Mesendoderm (in vitro differentiated cells): ENCODE data around the gene CEP295NL.
"Not testable (repeated sequence)": the region's sequence is repeated elsewhere in the genome, so short reads cannot be mapped to it uniquely, and the experiment has no call there.

Source experiments
- DNase-seq: peaks from one replicate; pipeline ENCODE4 v3.0.0; 2013
- H2AK5ac ChIP-seq: 2 replicates; pipeline ENCODE4 v1.6.1; 2013; ENCODE audit warnings: low read length, inconsistent platforms
- H2BK120ac ChIP-seq: 2 replicates; pipeline ENCODE4 v1.6.1; 2013; ENCODE audit warnings: low read depth, mild to moderate bottlenecking, low read length, moderate library complexity, mixed read lengths
- H2BK15ac ChIP-seq: replicated peaks from 2 replicates; pipeline ENCODE4 v1.6.1; 2013; ENCODE audit warnings: low read depth, mild to moderate bottlenecking, moderate library complexity
- H2BK5ac ChIP-seq: 2 replicates; pipeline ENCODE4 v1.6.1; 2013; ENCODE audit warnings: low read length, inconsistent platforms
- H3K18ac ChIP-seq: 2 replicates; pipeline ENCODE4 v1.6.1; 2013; ENCODE audit warnings: mild to moderate bottlenecking, low read length, mixed read lengths
- H3K23ac ChIP-seq: one replicate; pipeline ENCODE4 v1.6.1; 2013; ENCODE audit warnings: low read length
- H3K27ac ChIP-seq: 2 replicates; pipeline ENCODE4 v1.5.1; 2013; ENCODE audit warnings: low read depth, mild to moderate bottlenecking, inconsistent platforms, low read length, moderate library complexity
- H3K27me3 ChIP-seq: 2 replicates; pipeline ENCODE4 v1.6.1; 2013; ENCODE audit warnings: low read length, control low read depth, mild to moderate bottlenecking, inconsistent platforms; ENCODE audit not compliant: insufficient read depth, poor library complexity
- H3K36me3 ChIP-seq: 2 replicates; pipeline ENCODE4 v1.6.1; 2013; ENCODE audit warnings: low read length, inconsistent platforms; ENCODE audit not compliant: control insufficient read depth, insufficient read depth
- H3K4ac ChIP-seq: one replicate; pipeline ENCODE4 v1.6.1; 2013; ENCODE audit warnings: low read depth, mild to moderate bottlenecking, low read length, moderate library complexity
- H3K4me1 ChIP-seq: 2 replicates; pipeline ENCODE4 v1.6.1; 2013; ENCODE audit warnings: low read depth, low read length, inconsistent platforms; ENCODE audit not compliant: control insufficient read depth
- H3K4me2 ChIP-seq: 2 replicates; pipeline ENCODE4 v1.6.1; 2013; ENCODE audit warnings: low read length
- H3K4me3 ChIP-seq: 2 replicates; pipeline ENCODE4 v1.5.1; 2013; ENCODE audit warnings: mild to moderate bottlenecking, low read length
- H3K56ac ChIP-seq: one replicate; pipeline ENCODE4 v1.6.1; 2013; ENCODE audit warnings: low read length
- H3K79me1 ChIP-seq: 2 replicates; pipeline ENCODE4 v1.6.1; 2013; ENCODE audit warnings: low read length, inconsistent platforms
- H3K79me2 ChIP-seq: 2 replicates; pipeline ENCODE4 v1.6.1; 2013; ENCODE audit warnings: mild to moderate bottlenecking, low read length; ENCODE audit not compliant: control insufficient read depth, insufficient read depth
- H3K9ac ChIP-seq: 2 replicates; pipeline ENCODE4 v1.6.1; 2013; ENCODE audit warnings: low read length, inconsistent platforms
- H4K5ac ChIP-seq: one replicate; pipeline ENCODE4 v1.6.1; 2013; ENCODE audit warnings: low read length
- H4K8ac ChIP-seq: one replicate; pipeline ENCODE4 v1.6.1; 2013; ENCODE audit warnings: low read depth, mild to moderate bottlenecking, control low read depth, low read length, moderate library complexity
- WGBS: extraction: QIAGEN DNeasy Blood & Tissue Kit; methylation state at CpG from one replicate; pipeline ENCODE4 v1.1.7; 2013; ENCODE audit warnings: low lambda C conversion rate, missing lambda C conversion rate; ENCODE audit not compliant: insufficient coverage; ENCODE audit errors: extremely low coverage; 5-methylcytosine and 5-hydroxymethylcytosine counted together

The CEP295NL gene

DNA sequence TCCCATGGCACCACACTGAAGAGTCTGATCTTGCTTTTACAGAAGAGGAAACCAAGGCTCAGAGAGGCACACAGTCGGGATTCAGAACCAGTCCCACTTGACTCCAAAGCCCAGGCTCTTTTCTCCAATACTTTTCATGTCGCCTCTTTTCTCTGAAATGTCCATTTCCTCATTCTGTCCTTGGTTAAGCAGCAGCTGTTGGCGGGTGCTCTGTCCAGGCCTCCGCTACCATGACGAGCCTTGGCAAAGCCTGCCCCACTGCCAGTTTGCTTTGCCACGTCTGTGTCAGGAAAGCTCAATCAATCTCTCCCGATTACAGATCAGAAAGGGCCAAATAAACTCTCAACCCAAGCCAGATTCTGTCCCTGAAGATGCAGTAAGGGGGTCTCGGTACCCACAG lies 9.1 kb upstream of the CEP295NL start:
- Histone ChIP-seq H3K9ac (no peak overlapping the region), H3K56ac (no peak overlapping the region), H3K18ac (no peak overlapping the region), H4K5ac (no peak overlapping the region), H3K79me2 (no peaks in the 10 kb centered on the region), H3K27ac (no peak overlapping the region), H3K4me2 (no peak overlapping the region), H3K36me3 (no peaks in the 10 kb centered on the region), H3K23ac (no peak overlapping the region), H2BK15ac (no peak overlapping the region), H2BK5ac (no peak overlapping the region), H3K4me1 (peaks cover 6% of the 10 kb centered on the region), H3K27me3 (no peaks in the 10 kb centered on the region), H2BK120ac (no peak overlapping the region), H4K8ac (no peak overlapping the region), H3K79me1 (peaks cover 3% of the 10 kb centered on the region), H3K4me3 (no peak overlapping the region), H2AK5ac (no peak overlapping the region), H3K4ac (no peak overlapping the region)
- DNase-seq: no peak
- WGBS: no CpG with 5 or more reads among the region's 8 CpGs

DNA sequence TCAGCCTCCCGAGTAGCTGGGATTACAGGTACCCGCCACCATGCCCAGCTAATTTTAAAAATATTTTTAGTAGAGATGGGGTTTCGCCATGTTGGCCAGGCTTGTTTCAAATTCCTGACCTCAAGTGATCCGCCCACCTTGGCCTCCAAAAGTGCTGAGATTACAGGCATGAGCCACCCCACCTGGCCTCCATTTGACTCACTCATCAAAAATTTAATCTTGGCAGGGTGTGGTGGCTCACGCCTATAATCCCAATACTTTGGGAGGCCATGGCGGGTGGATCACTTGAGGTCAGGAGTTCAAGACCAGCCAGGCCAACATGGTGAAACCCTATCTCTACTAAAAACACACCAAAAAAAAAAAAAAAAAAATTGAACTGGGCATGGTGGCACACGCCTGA lies 8.5 kb upstream of the CEP295NL start:
- H2BK120ac ChIP-seq, H2BK5ac ChIP-seq, H3K4ac ChIP-seq, H3K18ac ChIP-seq, H3K27me3 ChIP-seq, H2BK15ac ChIP-seq, DNase-seq, H3K27ac ChIP-seq, H3K9ac ChIP-seq, H3K4me1 ChIP-seq, H3K36me3 ChIP-seq, H3K4me3 ChIP-seq, H3K23ac ChIP-seq, H3K79me2 ChIP-seq, H3K56ac ChIP-seq, H2AK5ac ChIP-seq, H4K8ac ChIP-seq, H3K4me2 ChIP-seq, H4K5ac ChIP-seq, H3K79me1 ChIP-seq: not testable (repeated sequence)
- WGBS: no CpG with 5 or more reads among the region's 7 CpGs

DNA sequence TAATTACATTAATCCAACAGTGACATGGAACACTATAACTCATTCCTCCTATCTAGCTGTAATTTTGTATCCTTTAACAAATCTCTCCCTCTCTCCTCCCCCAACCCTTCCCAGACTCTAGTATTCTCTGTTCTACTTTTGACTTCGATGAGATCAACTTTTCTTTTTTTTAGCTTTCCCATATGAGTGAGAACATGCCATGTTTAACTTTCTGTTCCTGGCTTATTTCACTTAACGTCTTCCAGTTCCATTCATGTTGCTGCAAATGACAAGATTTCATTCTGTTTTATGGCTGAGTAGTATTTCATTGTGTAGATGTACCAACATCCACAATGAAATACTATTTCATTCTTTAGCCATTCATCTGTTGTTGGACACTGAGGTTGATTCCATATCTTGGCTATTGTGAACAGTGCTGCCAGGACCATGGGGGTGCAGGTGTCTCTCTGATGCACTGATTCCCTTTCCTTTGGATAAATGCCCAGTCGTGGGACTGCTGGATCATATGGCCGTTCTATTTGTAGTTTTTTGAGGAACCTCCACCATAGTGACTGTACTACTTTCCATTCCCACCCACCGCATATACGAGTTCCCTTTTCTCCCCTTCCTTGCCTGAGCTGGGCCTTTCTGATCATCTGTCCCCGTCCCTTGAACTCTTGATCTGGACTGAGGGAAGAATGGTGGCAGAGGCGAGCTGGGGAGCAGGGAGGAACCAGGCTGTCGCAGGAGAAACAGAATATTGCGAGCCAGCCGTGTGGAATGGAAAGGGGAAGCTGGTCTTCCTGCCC lies 7.7 kb upstream of the CEP295NL start:
- Histone ChIP-seq H4K5ac (no peak overlapping the region), H3K4me2 (no peak overlapping the region), H2BK15ac (no peak overlapping the region), H3K79me2 (no peaks in the 10 kb centered on the region), H3K4me3 (no peak overlapping the region), H3K36me3 (no peaks in the 10 kb centered on the region), H3K4me1 (no peaks in the 10 kb centered on the region), H3K56ac (no peak overlapping the region), H3K27me3 (no peaks in the 10 kb centered on the region), H2BK5ac (no peak overlapping the region), H2BK120ac (no peak overlapping the region), H3K4ac (no peak overlapping the region), H3K79me1 (peaks cover 3% of the 10 kb centered on the region), H3K18ac (no peak overlapping the region), H4K8ac (no peak overlapping the region), H3K27ac (no peak overlapping the region), H3K9ac (no peak overlapping the region), H2AK5ac (no peak overlapping the region), H3K23ac (no peak overlapping the region)
- no CpG with 5 or more reads among the region's 11 CpGs for WGBS
- no peak for DNase-seq

DNA sequence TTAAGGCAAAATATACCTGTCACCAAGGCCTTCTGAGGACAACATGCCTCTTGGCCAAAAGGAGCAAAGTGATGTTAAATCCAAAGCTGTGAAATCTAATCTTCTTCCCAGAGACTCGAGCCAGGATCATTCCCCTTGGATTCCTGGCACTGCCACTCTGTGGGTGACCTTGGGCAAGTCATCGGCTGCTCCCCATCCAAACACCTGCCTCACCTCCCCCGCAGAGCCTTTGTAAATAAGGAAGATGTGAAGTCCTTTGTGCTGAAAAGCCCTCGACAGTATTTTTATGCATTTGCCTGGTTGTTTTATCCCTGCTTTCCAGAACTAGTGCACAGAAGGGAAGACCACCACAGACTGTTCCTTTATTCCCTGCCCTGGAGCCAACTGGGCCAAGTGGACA lies 5.4 kb upstream of the CEP295NL start:
- Histone ChIP-seq H4K8ac (no peak overlapping the region), H3K18ac (no peak overlapping the region), H4K5ac (no peak overlapping the region), H3K27ac (no peak overlapping the region), H3K27me3 (no peaks in the 10 kb centered on the region), H3K23ac (no peak overlapping the region), H2BK15ac (no peak overlapping the region), H3K4me3 (no peak overlapping the region), H3K79me1 (peaks cover 5% of the 10 kb centered on the region), H3K4me2 (no peak overlapping the region), H3K79me2 (no peaks in the 10 kb centered on the region), H3K36me3 (no peaks in the 10 kb centered on the region), H2AK5ac (no peak overlapping the region), H2BK120ac (no peak overlapping the region), H3K56ac (no peak overlapping the region), H3K4me1 (no peaks in the 10 kb centered on the region), H3K4ac (no peak overlapping the region), H2BK5ac (no peak overlapping the region), H3K9ac (no peak overlapping the region)
- WGBS: no CpG with 5 or more reads among the region's 4 CpGs
- DNase-seq: no peak

DNA sequence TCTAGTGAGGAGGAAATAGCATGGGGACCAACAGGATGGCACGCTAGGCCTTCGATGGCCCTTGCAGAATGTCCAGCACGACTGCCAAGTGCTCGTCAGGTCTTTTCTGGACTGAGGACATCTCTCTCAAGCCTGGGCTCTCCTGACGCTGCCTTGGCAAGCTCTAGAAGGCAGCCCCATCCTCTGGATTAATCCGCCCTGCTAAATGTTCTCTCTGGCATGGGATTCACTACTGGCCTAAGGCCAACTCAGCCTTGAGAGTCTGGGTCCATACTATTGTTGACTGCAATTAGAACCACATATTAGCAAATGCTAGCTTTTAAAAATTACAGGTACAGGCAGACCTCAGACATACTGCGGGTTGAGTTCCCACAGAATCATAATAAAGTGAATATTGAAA lies 2.5 kb upstream of the CEP295NL start:
- H4K5ac ChIP-seq: no peak overlapping the region
- no peaks in the 10 kb centered on the region for H3K79me2 ChIP-seq
- peaks cover 2% of the 10 kb centered on the region for H3K79me1 ChIP-seq
- no peak overlapping the region for H3K4me2 ChIP-seq
- no peak overlapping the region for H2BK5ac ChIP-seq
- WGBS: no CpG with 5 or more reads among the region's 7 CpGs
- H2BK120ac ChIP-seq: no peak overlapping the region
- H3K36me3 ChIP-seq: no peaks in the 10 kb centered on the region
- no peak overlapping the region for H2BK15ac ChIP-seq
- no peak for DNase-seq
- H4K8ac ChIP-seq: no peak overlapping the region
- no peaks in the 10 kb centered on the region for H3K27me3 ChIP-seq
- no peaks in the 10 kb centered on the region for H3K4me1 ChIP-seq
- H2AK5ac ChIP-seq: no peak overlapping the region
- H3K56ac ChIP-seq: no peak overlapping the region
- H3K4ac ChIP-seq: no peak overlapping the region
- H3K18ac ChIP-seq: no peak overlapping the region
- H3K9ac ChIP-seq: no peak overlapping the region
- H3K4me3 ChIP-seq: no peak overlapping the region
- no peak overlapping the region for H3K27ac ChIP-seq
- H3K23ac ChIP-seq: no peak overlapping the region

DNA sequence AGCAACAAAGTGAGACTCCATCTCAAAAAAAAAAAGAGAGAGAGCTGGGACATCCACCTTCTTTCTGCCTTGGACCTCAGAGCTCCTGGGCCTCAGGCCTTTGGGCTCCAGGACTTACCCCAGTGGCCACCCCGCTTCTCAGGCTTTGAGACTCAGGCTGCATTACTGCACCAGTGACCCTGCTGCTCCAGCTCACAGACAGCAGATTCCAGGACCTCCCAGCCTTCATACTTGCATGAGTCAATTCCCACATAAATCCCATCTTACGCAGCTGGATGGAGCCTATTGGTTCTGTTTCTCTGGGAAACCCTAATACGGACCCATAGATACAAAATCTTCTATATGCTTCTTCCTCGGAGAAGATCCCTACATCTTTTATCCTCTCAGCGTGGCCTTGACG lies 2.1 kb upstream of the CEP295NL start:
- no peak overlapping the region for H2AK5ac ChIP-seq
- H3K23ac ChIP-seq: no peak overlapping the region
- no peak overlapping the region for H2BK15ac ChIP-seq
- no peak for DNase-seq
- H4K8ac ChIP-seq: no peak overlapping the region
- no peak overlapping the region for H3K18ac ChIP-seq
- H2BK120ac ChIP-seq: no peak overlapping the region
- no peaks in the 10 kb centered on the region for H3K27me3 ChIP-seq
- no peaks in the 10 kb centered on the region for H3K36me3 ChIP-seq
- no peak overlapping the region for H3K4me3 ChIP-seq
- no peak overlapping the region for H3K27ac ChIP-seq
- H3K4me2 ChIP-seq: no peak overlapping the region
- no CpG with 5 or more reads among the region's 6 CpGs for WGBS
- no peak overlapping the region for H3K56ac ChIP-seq
- no peaks in the 10 kb centered on the region for H3K79me2 ChIP-seq
- H3K9ac ChIP-seq: no peak overlapping the region
- no peak overlapping the region for H4K5ac ChIP-seq
- H3K4ac ChIP-seq: no peak overlapping the region
- no peak overlapping the region for H2BK5ac ChIP-seq
- peaks cover 2% of the 10 kb centered on the region for H3K79me1 ChIP-seq
- no peaks in the 10 kb centered on the region for H3K4me1 ChIP-seq
